GM15510 (cell line): ENCODE data around the gene GRB10.

ENCODE experiments used
- POLR2A ChIP-seq: IDR thresholded peaks from 3 replicates; pipeline ENCODE4 v1.6.1; 2011; ENCODE audit warnings: borderline replicate concordance; ENCODE audit not compliant: insufficient read length; ENCODE audit errors: extremely low read depth

Gene GRB10

DNA sequence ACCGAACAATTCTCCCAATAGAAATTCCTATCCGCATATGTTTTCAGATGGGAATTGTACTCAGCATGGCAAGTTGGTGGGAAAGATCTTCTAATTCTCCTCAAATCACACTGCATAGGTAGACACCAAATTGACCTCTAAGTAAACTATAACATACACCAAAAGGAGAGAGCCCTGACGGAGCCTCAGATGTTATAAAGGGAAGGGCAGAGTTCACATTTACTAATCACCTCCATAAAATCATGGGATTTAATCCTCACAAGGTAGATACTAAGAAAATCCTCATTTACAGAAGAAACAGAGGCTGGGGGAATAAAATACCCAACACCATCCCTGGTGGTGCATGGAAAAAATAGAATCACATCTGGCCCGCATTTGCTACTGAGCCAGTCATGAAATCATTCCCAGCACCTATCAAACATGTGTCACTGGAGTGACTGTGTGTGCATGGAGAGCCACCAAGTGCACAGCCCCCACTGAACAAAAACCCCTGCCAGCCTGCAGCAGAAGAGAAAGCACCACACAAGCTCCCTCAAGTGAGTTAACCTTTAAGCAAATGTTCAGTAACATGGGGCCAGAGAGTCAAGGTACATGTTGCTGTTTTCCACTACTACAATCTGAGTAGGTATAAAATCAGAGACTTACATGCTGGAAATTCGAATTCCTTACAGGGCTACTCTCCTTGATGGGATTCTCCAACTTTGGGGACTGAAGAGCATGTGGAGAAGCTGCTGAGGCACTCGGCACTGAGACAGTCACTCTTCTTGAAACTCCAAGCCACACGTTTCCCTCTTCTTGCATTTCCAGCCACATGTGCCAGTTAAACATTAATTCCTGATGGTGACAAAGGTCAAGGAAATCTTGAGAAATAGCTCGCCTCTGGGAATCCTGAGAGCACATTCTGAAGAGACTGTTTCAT is 217.8 kb downstream of the GRB10 start, which contains the start of gene DDC:
Gene DDC (minus strand): TSS at position 766 of the 919 bp plus-strand sequence. CDS start 21,320 bp downstream, outside the sequence.
- no peak for TF ChIP-seq POLR2A

DNA sequence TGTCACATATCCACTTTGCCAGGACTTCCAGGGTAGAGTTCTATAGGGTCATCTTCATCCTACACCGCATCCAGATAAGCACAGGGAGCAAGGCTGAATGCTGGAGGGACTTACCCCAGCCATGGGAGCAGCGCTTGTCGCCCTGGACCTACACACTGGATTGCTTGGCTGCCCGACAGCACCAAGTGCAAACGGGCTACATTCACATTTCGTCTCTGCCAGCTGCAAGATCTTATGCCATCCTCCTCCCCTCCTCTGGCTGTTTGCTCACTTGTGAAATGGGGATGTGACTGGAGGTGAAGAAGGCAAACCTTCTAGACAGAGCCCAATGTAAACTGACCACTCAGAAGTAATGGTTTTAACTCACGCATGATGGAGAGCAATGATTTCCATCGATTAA is 218.5 kb downstream of the GRB10 start:
- TF ChIP-seq POLR2A, result no peak

DNA sequence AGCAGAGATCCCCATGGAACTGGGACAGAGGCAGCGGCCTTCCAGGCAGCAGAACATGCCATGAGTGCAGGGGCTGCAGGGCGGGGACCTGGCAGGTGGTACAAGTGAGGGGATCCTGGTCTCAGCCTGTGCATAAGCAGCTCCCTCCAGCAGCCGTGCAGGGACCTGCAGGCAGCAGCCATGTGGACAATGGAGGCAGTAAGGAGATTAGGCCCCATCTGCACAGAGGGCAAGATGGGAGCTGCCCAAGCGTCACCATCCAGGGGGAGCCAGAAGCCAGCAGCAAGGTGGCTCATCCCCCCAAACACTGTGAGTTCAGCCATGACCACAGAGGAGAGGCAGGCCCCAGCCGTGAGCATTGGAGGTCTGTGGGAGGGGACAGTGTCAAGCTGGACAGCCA is 220.6 kb downstream of the GRB10 start:
- no peak for TF ChIP-seq POLR2A

DNA sequence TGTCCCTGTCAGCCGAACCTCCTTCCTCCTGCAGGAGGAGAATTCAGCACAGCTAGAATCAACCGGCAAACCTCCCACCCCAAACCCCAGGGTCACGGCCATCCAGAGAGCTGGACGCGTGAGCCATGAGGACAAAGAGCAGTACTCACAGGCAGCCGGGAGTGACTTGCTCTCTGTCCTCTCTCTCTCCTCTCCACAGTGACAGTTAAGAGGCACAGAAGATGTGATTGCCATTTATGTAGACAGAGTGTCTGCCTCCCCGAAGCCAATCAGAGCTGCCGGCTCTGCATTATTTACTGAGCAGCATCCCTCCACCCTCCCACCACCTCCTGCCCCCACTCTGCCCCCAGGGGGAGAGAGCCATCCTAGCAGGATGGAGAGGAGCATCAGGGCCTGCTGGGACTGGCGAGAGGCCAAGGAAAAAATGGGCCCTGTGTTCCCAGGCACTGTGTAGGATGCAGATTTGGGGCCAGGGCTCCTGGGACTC is 221.8 kb downstream of the GRB10 start:
- TF ChIP-seq POLR2A, result no peak

DNA sequence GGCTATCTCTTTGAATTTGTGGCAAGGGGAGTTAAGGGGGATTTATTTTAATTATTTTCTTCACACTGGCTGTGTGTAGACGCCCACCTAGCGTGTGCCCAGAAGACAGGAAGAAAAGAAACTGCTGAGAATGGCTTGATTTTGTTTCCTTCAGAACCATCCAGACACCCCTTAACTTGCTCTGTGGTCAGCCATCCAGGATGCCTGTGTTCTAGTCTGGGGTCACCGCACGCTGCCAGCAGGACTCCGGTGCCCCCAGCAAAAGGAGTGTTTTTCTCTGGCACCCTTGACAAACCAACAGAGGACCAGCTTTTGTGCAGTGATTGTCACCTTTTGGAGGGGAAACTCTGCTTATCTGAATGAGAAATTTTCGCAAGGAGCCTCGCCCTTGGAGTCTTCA is 222.8 kb downstream of the GRB10 start:
- no peak for TF ChIP-seq POLR2A

DNA sequence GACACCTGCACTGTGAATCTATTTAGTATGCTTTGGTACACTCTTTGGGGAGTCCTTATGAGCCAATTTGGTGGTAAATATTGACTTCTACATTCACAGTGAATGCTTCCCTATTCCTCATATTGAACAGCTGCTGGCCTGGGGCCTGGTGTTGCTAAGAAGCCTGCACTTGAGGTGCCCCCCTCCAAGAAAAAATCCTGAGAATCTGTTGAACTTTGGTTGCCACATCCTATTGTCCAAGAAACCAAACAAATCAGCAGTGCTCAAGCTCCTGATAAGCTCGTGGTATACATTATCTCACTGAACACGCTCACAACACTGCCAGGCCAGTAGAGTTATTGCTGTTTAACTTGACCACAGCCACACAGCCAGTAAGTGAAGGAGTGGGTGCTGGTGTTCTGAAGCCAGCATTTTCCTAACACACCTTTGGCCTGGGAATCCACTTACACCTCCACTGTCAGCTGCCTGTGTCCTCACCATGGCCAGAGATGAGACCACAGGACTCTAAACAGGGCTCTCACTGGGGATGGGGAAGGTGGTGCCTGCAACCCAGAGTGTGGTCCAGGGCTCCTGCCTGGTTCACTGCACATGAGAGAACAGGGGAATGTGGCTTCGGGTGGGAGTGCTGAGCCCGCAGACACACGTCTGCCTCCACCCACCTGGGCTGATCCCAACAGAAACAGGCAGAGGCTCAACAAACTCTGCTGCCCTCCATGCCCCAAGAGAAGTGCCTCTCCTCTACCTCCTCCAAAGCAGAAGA is 224.2 kb downstream of the GRB10 start:
- TF ChIP-seq POLR2A, result no peak

DNA sequence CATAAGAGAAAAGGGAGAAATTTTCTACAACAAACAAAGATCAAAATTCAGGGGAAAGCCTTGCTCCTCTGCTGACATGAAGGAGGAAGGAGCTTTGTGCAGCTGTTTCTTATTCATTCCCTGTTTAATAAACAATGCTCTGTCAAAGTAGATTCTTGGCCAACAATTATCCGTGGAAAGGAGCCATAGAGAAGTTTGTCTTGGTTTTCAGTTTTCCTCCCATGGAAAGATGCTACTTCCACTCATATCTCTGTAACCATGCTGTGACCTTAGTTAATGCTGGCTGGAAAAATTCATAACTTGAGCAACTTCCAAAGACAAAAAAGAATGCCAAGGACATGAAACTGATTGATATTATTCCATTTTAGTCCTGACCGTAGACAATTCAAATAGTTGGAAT is 225.6 kb downstream of the GRB10 start:
- no peak for TF ChIP-seq POLR2A

DNA sequence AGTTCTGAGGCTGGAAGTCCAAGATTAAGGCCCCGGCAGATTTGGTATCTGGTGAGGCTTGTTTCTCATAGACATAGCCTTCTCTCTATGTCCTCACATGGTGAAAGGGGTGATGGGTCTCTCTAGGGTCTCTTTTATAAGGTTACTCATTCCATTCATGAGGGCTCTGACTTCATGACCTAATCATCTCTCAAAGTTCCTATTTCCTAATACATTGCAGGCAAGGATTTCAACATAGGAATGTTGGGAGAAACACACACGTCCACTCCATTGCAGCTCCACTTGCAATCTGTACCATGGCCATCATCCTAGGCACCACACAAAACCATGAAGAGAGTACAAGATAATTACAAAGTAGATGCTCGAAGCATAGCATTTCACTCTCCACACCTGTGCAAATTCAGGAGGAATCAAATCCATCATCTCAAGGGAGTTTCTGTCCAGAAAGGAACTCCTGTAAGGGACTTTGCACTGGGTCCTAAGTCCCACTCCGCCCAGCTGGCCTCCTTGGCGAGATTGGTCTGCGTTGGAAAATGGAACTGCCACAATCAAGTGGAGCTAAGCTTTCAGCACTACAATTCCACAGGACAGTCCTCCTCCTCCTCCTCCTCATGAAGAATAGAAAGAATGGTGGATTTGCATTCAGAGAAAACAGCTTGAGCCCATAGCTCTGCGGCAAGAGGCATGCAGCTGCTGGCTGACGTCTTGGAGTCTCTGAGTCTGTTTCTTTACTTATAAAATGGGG is 226.3 kb downstream of the GRB10 start:
- TF ChIP-seq POLR2A, result no peak

DNA sequence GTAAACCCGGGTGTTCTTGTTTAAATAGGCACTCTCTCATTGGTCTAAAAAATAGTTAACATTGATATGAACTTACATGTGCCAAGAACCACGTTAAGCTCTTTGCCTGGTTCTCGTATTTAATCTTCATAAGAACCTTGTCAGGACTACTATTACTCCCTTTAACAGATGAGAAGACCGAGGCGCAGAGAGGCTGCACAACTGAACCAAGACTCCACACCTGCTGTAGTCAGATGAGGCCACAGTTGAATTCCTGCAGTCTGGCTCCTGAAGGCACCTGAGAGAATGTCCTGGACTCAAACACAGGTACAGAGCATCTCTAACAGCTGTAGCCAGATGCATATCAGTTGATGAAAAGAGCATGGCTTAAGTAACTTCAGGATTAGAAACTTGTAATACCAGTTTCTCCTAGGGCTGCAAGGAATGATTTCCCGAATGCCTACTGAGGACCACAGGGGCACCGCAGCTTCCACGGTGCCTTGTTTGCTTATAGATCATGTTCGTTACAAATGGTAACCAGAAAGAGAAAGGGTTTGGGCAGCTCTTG is 227.0 kb downstream of the GRB10 start:
- TF ChIP-seq POLR2A, result no peak

DNA sequence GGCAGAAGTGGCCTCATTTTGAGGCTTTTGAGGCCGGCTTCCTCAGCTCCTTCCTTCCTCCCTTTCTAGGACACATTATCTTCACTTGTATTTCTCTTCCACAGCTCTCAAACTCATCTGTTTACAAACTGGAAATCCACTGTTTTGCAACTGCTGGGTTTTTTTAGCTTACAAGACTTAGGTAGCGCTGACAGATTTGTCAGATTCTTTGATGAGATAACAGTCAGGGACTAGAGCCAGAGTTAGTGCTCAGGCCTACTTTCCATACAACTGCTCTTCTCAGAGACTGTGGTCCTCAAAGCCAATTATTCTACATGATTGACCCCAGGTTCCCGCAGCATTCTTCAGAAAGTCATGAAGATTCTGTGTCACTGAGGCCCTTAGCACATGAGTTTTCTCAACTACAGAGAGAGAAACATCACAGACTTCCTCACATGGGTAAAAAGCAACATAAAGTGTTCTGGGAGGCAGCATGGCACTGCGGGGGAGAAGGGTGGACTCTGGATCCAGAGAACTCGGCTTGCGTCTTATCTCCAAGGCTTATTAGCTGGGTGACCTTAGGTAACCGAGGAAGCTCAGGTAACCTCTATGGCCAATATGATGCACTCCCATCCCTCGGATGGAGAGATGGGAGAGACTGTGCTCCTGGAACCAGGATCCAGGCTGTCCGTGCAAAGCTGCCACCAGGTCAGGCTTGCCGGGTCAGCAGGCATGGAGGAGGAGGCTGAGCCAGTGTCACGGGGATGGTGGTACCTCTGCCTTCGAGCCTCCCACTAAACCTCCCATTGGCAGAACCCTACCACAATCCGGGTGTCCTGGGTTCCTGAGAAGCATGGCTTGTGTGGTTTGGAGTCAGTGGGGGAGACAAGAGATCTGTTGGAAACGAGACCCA is 228.0 kb downstream of the GRB10 start:
- no peak for TF ChIP-seq POLR2A

DNA sequence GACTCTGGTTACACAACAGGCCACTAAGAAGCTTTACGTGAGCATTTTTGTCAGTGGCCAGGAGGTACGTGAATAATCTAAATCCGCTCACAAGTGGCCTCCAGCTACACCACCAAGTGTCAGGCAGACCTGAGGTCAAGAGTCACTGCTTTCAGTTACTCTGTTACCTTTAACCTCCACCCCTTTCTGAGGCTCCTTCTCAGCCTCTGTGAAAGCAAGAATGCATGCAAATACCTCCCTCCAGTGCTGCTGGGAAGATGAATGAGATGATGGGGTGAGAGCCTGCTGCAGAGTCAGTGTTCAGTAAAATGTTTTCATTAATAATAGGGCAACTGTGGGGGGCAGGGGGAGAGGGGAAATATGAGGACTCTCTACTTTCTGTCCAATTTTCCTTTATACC is 228.7 kb downstream of the GRB10 start:
- TF ChIP-seq POLR2A, result no peak

DNA sequence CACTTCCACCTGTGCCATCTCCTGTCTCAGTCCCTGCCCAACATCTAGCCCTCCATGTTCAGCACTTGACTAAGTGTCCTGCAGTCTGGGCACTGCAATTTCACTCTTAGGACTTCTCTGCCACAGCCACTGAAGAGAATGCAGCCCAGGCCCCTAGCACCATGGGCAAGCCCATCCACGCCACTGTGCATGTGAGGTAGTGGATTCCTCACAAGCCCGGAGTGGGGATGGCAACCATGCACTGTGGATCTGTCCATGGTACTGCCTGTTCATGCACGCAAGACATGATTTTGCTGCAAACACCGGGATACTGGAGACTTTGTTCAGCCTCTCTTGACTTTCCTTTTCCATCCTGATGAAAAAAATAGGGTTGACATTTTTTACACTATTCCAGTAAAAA is 229.8 kb downstream of the GRB10 start:
- TF ChIP-seq POLR2A, result no peak

DNA sequence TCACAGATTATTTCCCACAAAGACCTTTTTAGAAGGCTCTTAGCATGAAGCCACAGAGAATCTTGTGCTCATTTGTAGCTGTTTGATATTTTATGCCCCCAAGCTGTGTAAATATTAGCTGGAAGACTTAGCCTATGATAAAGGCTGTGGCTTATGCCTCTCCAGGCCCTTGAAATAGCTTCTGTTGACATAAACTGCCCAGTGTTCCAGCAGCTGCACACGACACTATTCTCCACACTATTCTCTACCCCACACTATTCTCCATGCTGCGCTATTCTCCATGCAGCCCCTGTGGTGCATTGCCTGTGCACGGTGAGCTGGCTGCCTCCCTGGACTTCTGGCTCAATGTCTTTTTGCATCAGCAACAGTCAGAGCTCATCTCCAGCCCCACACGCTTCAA is 230.6 kb downstream of the GRB10 start:
- TF ChIP-seq POLR2A, result no peak
